Right lobe of liver (tissue), 6 donors: Measurements from ENCODE around the gene PMF1. TPM values are rescaled to one million over a fixed set of nuclear protein-coding genes. Genes with fewer than 3 reads are reported as not detected.

Source experiments
- ATAC-seq, 4 donors: fragments of 200-7000 bp; cut with Tn5 transposase; one replicate each; pipeline ENCODE4 v1.9.1; 2020; ENCODE audit warnings: mild to moderate bottlenecking in 4 of 4, moderate library complexity in 4 of 4
- DNase-seq, 3 donors: peaks; one replicate each; pipeline ENCODE4 v3.0.0-alpha.2; 2020
- H3K27ac ChIP-seq, 3 donors: fragments of 200-600 bp; one replicate each; pipeline ENCODE4 v1.8.0; 2022
- H3K27me3 ChIP-seq, 2 donors: fragments of 200-600 bp; one replicate each; pipeline ENCODE4 v1.8.0; 2022
- H3K36me3 ChIP-seq, 4 donors: fragments of 200-600 bp; sonication (generic) in 1 of 4; one replicate each; pipeline versions ENCODE4 v1.5.1 to v1.8.0; 2017 to 2022; ENCODE audit warnings: control low read depth in 1 of 4
- H3K4me1 ChIP-seq, 4 donors: fragments of 200-600 bp; sonication (generic) in 1 of 4; one replicate each; pipeline versions ENCODE4 v1.5.1 to v1.8.0; 2017 to 2022; ENCODE audit warnings: control low read depth in 1 of 4
- H3K4me3 ChIP-seq, 3 donors: fragments of 200-600 bp; one replicate each; pipeline ENCODE4 v1.8.0; 2022
- H3K9me3 ChIP-seq, 4 donors: fragments of 200-600 bp; sonication (generic) in 1 of 4; one replicate each; pipeline versions ENCODE4 v1.5.1 to v1.8.0; 2017 to 2022; ENCODE audit warnings: control low read depth in 1 of 4
- CTCF ChIP-seq, 4 donors: fragments of 200-600 bp in 3 of 4; fragments of 450-650 bp in 1 of 4; IDR thresholded peaks; one replicate each; pipeline versions ENCODE4 v1.5.1 to v1.8.0; 2016 to 2022; ENCODE audit warnings: antibody characterized with exemption in 4 of 4, mild to moderate bottlenecking in 2 of 4
- POLR2A ChIP-seq: fragments of 450-650 bp; IDR thresholded peaks from one replicate; pipeline ENCODE4 v1.6.1; 2017; ENCODE audit warnings: antibody characterized with exemption, mild to moderate bottlenecking
- WGBS: methylation state at CpG from one replicate; pipeline ENCODE4 v1.1.6; 2018; ENCODE audit warnings: low coverage, low lambda C conversion rate; ENCODE audit not compliant: insufficient coverage; ENCODE audit errors: missing lambda C conversion rate; 5-methylcytosine and 5-hydroxymethylcytosine counted together
- intact Hi-C, 2 donors: fragments of 100-400 bp; cut with DNase I; formaldehyde crosslinking; loops; one replicate each; pipeline versions ENCODE4 v1.11.2 to v1.14.1; 2022
- total RNA-seq, 6 experiments: library from RNA; depleted of rRNA in 2 of 6; stranded (reverse); fragments of >200 nt in 2 of 6; fragmentation: NEBNext Ultra II Directional in 3 of 6; extraction: Animal tissue kit (Norgen Biotek cat#: 25700) in 3 of 6; gene quantifications; one replicate each; pipeline versions ENCODE4 v1.1.0 to v1.2.4, GENCODE V29; 2016 to 2023
- donor health status: DM: no; HTN: yes; CAD: no.
- donor health status: DM: no; HTN: no; CAD: no.
- donor health status: DM: no; HTN: no; CAD: no.
- donor health status: DM: no; HTN: yes; CAD: no.
- donor health status: DM: no; HTN: yes; CAD: no.

The PMF1 gene
- total RNA-seq, 6 experiments from 2014 or later: 21.8 to 33.8 (median 24.8) TPM

GRCh38 chr1:156248323-156248683, 35.5 kb downstream of the PMF1 start:
- intact Hi-C loops: loop anchor here in 1 of 2 donors (10.0 kb wide), 1 partner anchor 114 kb away; no protein-coding TSS in a partner anchor
- ATAC-seq (no peak), DNase-seq (no peak)
- H3K9me3 ChIP-seq: no peaks in the 10 kb centered on the region
- peaks cover 0 to 10% (median 0%) of the 10 kb centered on the region in 4 donors for H3K4me1 ChIP-seq
- TF ChIP-seq CTCF (IDR thresholded peaks at IDR 0.05) (no peak), POLR2A (no peak)
- no peak overlapping the region for H3K27ac ChIP-seq
- no peaks in the 10 kb centered on the region for H3K27me3 ChIP-seq
- H3K4me3 ChIP-seq: no peak overlapping the region
- H3K36me3 ChIP-seq: peaks cover 10 to 41% (median 20%) of the 10 kb centered on the region in 4 donors
- 13% methylated on average over 1 of the region's 4 CpGs for WGBS

GRCh38 chr1:156249593-156249992, 36.8 kb downstream of the PMF1 start:
- 100% methylated on average over 1 of the region's 5 CpGs for WGBS
- ATAC-seq: no peak
- Histone ChIP-seq H3K27me3 (no peaks in the 10 kb centered on the region), H3K36me3 (peaks cover 10 to 53% (median 25%) of the 10 kb centered on the region in 4 donors), H3K9me3 (no peaks in the 10 kb centered on the region), H3K4me1 (peaks cover 0 to 10% (median 0%) of the 10 kb centered on the region in 4 donors), H3K27ac (no peak overlapping the region), H3K4me3 (no peak overlapping the region)
- TF ChIP-seq POLR2A (no peak), CTCF (IDR thresholded peaks at IDR 0.05) (no peak)
- intact Hi-C loops: loop anchor here in 1 of 2 donors (10.0 kb wide), 1 partner anchor 115 kb away; no protein-coding TSS in a partner anchor
- no peak for DNase-seq

- 80% methylated on average over 2 of the region's 3 CpGs for WGBS
- intact Hi-C loops: no loop called here
- TF ChIP-seq POLR2A (no peak), CTCF (IDR thresholded peaks at IDR 0.05) (no peak)
- no peak for ATAC-seq
- H3K36me3 ChIP-seq: peaks cover 12 to 65% (median 30%) of the 10 kb centered on the region in 4 donors
- DNase-seq: no peak
- no peak overlapping the region for H3K27ac ChIP-seq
- H3K4me1 ChIP-seq: no peaks in the 10 kb centered on the region
- H3K27me3 ChIP-seq: no peaks in the 10 kb centered on the region
- H3K4me3 ChIP-seq: no peak overlapping the region
- no peaks in the 10 kb centered on the region for H3K9me3 ChIP-seq
These were observed 38.7 kb downstream of the PMF1 start for GRCh38 chr1:156251527-156251926.

GRCh38 chr1:156253634-156254033, 40.8 kb downstream of the PMF1 start:
- intact Hi-C loops: no loop called here
- no peak for ATAC-seq
- H3K9me3 ChIP-seq: no peaks in the 10 kb centered on the region
- no peaks in the 10 kb centered on the region for H3K4me1 ChIP-seq
- TF ChIP-seq CTCF (IDR thresholded peaks at IDR 0.05) (no peak), POLR2A (no peak)
- H3K27ac ChIP-seq: no peak overlapping the region
- peaks cover 16 to 86% (median 35%) of the 10 kb centered on the region in 4 donors for H3K36me3 ChIP-seq
- DNase-seq: no peak
- WGBS: no CpG with 5 or more reads among the region's 3 CpGs
- no peaks in the 10 kb centered on the region for H3K27me3 ChIP-seq
- H3K4me3 ChIP-seq: no peak overlapping the region

GRCh38 chr1:156257711-156258110, 44.9 kb downstream of the PMF1 start:
- no peaks in the 10 kb centered on the region for H3K27me3 ChIP-seq
- no peak overlapping the region for H3K27ac ChIP-seq
- no peak overlapping the region for H3K4me3 ChIP-seq
- 78% methylated on average over 2 of the region's 2 CpGs for WGBS
- ATAC-seq (no peak), DNase-seq (peak in 1 of 3 donors; percentile 0)
- no peaks in the 10 kb centered on the region for H3K9me3 ChIP-seq
- no peaks in the 10 kb centered on the region for H3K4me1 ChIP-seq
- TF ChIP-seq CTCF (IDR thresholded peaks at IDR 0.05) (no peak), POLR2A (no peak)
- H3K36me3 ChIP-seq: peaks cover 18 to 89% (median 43%) of the 10 kb centered on the region in 4 donors
- intact Hi-C loops: no loop called here
